Gastrocnemius medialis (tissue), 4 donors: ENCODE measurements around the gene CLEC2D.

ENCODE experiments used
- POLR2A ChIP-seq, 2 donors: fragments of 450-650 bp; IDR thresholded peaks; one replicate each; pipeline ENCODE4 v1.6.1; 2017; ENCODE audit warnings: antibody characterized with exemption in 2 of 2, mild to moderate bottlenecking in 2 of 2, moderate library complexity in 2 of 2
- TF ChIP-seq, protein P1 (sequence below), 5 experiments: fragments of 450-650 bp in 3 of 5; fragments of 200-600 bp in 2 of 5; sonication (generic) in 2 of 5; IDR thresholded peaks in 4 of 5; conservative IDR thresholded peaks in 1 of 5; 1 replicate in 4 of 5; 2 replicates in 1 of 5; pipeline ENCODE4 v1.5.1; 2016 to 2019; ENCODE audit warnings: antibody characterized with exemption in 5 of 5, mild to moderate bottlenecking in 3 of 5, moderate library complexity in 3 of 5

DNA sequence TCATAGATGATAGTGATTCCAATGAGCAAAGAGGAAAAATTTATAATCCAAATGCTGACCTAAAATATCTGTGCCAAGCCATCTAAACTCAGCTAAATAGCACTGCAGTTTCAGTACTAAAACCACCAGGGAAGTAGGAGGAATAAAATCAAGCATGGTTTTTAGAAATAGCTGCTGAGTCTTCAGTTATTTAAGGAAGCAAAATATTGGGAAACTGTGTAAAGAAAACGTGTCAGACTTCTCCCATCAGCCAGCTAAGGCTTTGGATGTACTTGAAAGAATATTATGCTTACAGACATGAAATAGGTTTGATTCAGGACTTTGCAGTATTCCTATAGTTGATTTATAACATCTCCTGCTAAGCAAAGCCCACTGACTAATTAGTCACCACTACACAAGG, 24.7 kb downstream of the CLEC2D start:
- TF ChIP-seq, protein P1, sequence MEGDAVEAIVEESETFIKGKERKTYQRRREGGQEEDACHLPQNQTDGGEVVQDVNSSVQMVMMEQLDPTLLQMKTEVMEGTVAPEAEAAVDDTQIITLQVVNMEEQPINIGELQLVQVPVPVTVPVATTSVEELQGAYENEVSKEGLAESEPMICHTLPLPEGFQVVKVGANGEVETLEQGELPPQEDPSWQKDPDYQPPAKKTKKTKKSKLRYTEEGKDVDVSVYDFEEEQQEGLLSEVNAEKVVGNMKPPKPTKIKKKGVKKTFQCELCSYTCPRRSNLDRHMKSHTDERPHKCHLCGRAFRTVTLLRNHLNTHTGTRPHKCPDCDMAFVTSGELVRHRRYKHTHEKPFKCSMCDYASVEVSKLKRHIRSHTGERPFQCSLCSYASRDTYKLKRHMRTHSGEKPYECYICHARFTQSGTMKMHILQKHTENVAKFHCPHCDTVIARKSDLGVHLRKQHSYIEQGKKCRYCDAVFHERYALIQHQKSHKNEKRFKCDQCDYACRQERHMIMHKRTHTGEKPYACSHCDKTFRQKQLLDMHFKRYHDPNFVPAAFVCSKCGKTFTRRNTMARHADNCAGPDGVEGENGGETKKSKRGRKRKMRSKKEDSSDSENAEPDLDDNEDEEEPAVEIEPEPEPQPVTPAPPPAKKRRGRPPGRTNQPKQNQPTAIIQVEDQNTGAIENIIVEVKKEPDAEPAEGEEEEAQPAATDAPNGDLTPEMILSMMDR (IDR thresholded peaks at IDR 0.05 in 4 of 5, conservative IDR thresholded peaks at IDR 0.05 in 1 of 5) = no peak
- TF ChIP-seq POLR2A (IDR thresholded peaks at IDR 0.05) = no peak
